Sigmoid colon (tissue), 7 donors: ENCODE measurements around the gene AP4E1. TPM values are rescaled to one million over a fixed set of nuclear protein-coding genes. Genes with fewer than 3 reads are reported as not detected.

Experiments
- DNase-seq: peaks from one replicate; pipeline ENCODE4 v3.0.0-alpha.2; 2019
- H3K27ac ChIP-seq, 4 donors: fragments of 200-600 bp; sonication (generic); one replicate each; pipeline ENCODE4 v1.5.1; 2016 to 2019; ENCODE audit warnings: mild to moderate bottlenecking in 1 of 4
- H3K27me3 ChIP-seq, 3 donors: fragments of 200-600 bp; sonication (generic); one replicate each; pipeline ENCODE4 v1.5.1; 2019; ENCODE audit warnings: mild to moderate bottlenecking in 1 of 3
- H3K36me3 ChIP-seq, 4 donors: fragments of 200-600 bp; sonication (generic); one replicate each; pipeline ENCODE4 v1.5.1; 2016 to 2019
- H3K4me1 ChIP-seq, 4 donors: fragments of 200-600 bp; sonication (generic); one replicate each; pipeline ENCODE4 v1.5.1; 2017 to 2019
- H3K4me3 ChIP-seq, 4 donors: fragments of 200-600 bp; sonication (generic); one replicate each; pipeline ENCODE4 v1.5.1; 2017 to 2019; ENCODE audit warnings: mild to moderate bottlenecking in 2 of 4, moderate library complexity in 1 of 4
- H3K9me3 ChIP-seq, 4 donors: fragments of 200-600 bp in 3 of 4; sonication (generic) in 3 of 4; one replicate each; pipeline versions ENCODE4 v1.5.1 to v1.6.1; 2013 to 2019
- CTCF ChIP-seq, 4 experiments: fragments of 450-650 bp in 3 of 4; fragments of 200-600 bp in 1 of 4; IDR thresholded peaks; one replicate each; pipeline ENCODE4 v1.5.1; 2016 to 2019; ENCODE audit warnings: antibody characterized with exemption in 4 of 4, mild to moderate bottlenecking in 3 of 4, moderate library complexity in 2 of 4
- EP300 ChIP-seq, 4 donors: sonication (generic); formaldehyde crosslinking; IDR thresholded peaks; one replicate each; pipeline ENCODE4 v1.6.1; 2017; ENCODE audit warnings: antibody characterized with exemption in 4 of 4
- POLR2A ChIP-seq, 2 donors: fragments of 450-650 bp; IDR thresholded peaks; one replicate each; pipeline ENCODE4 v1.6.1; 2016; ENCODE audit warnings: antibody characterized with exemption in 2 of 2, mild to moderate bottlenecking in 2 of 2, moderate library complexity in 2 of 2
- POLR2AphosphoS5 ChIP-seq, 4 donors: sonication (generic); formaldehyde crosslinking; IDR thresholded peaks; one replicate each; pipeline ENCODE4 v1.6.1; 2017; ENCODE audit warnings: antibody characterized with exemption in 4 of 4
- WGBS, 2 donors: extraction: QIAGEN DNeasy Blood & Tissue Kit; methylation state at CpG; one replicate each; pipeline ENCODE4 v1.1.7; 2013; 5-methylcytosine and 5-hydroxymethylcytosine counted together
- intact Hi-C: fragments of 100-400 bp; cut with DNase I; formaldehyde crosslinking; loops from one replicate; pipeline ENCODE4 v1.15.1; 2023
- polyA plus RNA-seq, 3 donors: library from polyadenylated mRNA; stranded (reverse); fragments of 200-250 nt; gene quantifications; one replicate each; pipeline ENCODE4 v1.2.3, GENCODE V29; 2013
- total RNA-seq, 4 donors: library from RNA; depleted of rRNA; stranded (reverse); fragments of >200 nt; gene quantifications; one replicate each; pipeline ENCODE4 v1.1.0, GENCODE V29; 2016
- donor health status: healthy with polysubstance abuse.
- donor health status: Bipolar disorder and iron deficiency.
- donor health status: healthy.

AP4E1 gene
- total and polyA plus RNA-seq, 7 donors: 2.4 to 8.3 (median 7.3) TPM

GRCh38 chr15:50880651-50881114 is 27.8 kb upstream of the AP4E1 start:
- intact Hi-C loops: no loop called here

GRCh38 chr15:50881121-50882048 is 27.1 kb upstream of the AP4E1 start:
- Histone ChIP-seq H3K27ac (no peak overlapping the region), H3K4me3 (no peak overlapping the region), H3K4me1 (peaks cover 0 to 17% (median 13%) of the 10 kb centered on the region in 4 donors), H3K36me3 (no peaks in the 10 kb centered on the region), H3K27me3 (no peaks in the 10 kb centered on the region), H3K9me3 (no peaks in the 10 kb centered on the region)
- no peak for DNase-seq
- intact Hi-C loops: no loop called here
- TF ChIP-seq CTCF (IDR thresholded peaks at IDR 0.05): no peak
- no peak for TF ChIP-seq POLR2AphosphoS5 (IDR thresholded peaks at IDR 0.05)
- no peak for TF ChIP-seq POLR2A (IDR thresholded peaks at IDR 0.05)
- no peak for TF ChIP-seq EP300 (IDR thresholded peaks at IDR 0.05)
- WGBS, 2 donors: 72 to 78% methylated on average over 6 of the region's 6 CpGs

More at GRCh38 chr15:50880651-50881114, 27.8 kb upstream of the AP4E1 start:
- H3K27ac ChIP-seq: no peak overlapping the region
- TF ChIP-seq CTCF (IDR thresholded peaks at IDR 0.05) (no peak), POLR2A (IDR thresholded peaks at IDR 0.05) (no peak), EP300 (IDR thresholded peaks at IDR 0.05) (no peak), POLR2AphosphoS5 (IDR thresholded peaks at IDR 0.05) (no peak)
- no peaks in the 10 kb centered on the region for H3K36me3 ChIP-seq
- peaks cover 0 to 18% (median 11%) of the 10 kb centered on the region in 4 donors for H3K4me1 ChIP-seq
- 81 to 94% methylated on average over 2 of the region's 2 CpGs for WGBS, 2 donors
- H3K9me3 ChIP-seq: no peaks in the 10 kb centered on the region
- DNase-seq: no peak
- H3K27me3 ChIP-seq: no peaks in the 10 kb centered on the region
- H3K4me3 ChIP-seq: no peak overlapping the region

- intact Hi-C loops: no loop called here
- H3K27me3 ChIP-seq: no peaks in the 10 kb centered on the region
- no peaks in the 10 kb centered on the region for H3K9me3 ChIP-seq
- no peaks in the 10 kb centered on the region for H3K36me3 ChIP-seq
- TF ChIP-seq EP300 (IDR thresholded peaks at IDR 0.05) (no peak), POLR2A (IDR thresholded peaks at IDR 0.05) (no peak), CTCF (IDR thresholded peaks at IDR 0.05) (no peak), POLR2AphosphoS5 (IDR thresholded peaks at IDR 0.05) (no peak)
- no peak overlapping the region for H3K27ac ChIP-seq
- no peak for DNase-seq
- no peak overlapping the region for H3K4me3 ChIP-seq
- peaks cover 0 to 14% (median 9%) of the 10 kb centered on the region in 4 donors for H3K4me1 ChIP-seq
- WGBS, 2 donors: 63 to 85% methylated on average over 2 of the region's 2 CpGs
Measured at GRCh38 chr15:50883903-50884302, 24.6 kb upstream of the AP4E1 start.

GRCh38 chr15:50884540-50884939 is 23.9 kb upstream of the AP4E1 start:
- peak overlapping the region in 2 of 4 donors; percentile 60 to 75 for H3K27ac ChIP-seq
- no peaks in the 10 kb centered on the region for H3K36me3 ChIP-seq
- H3K4me3 ChIP-seq: no peak overlapping the region
- peaks cover 0 to 14% (median 9%) of the 10 kb centered on the region in 4 donors for H3K4me1 ChIP-seq
- intact Hi-C loops: no loop called here
- 84 to 88% methylated on average over 5 of the region's 5 CpGs for WGBS, 2 donors
- no peak for DNase-seq
- no peaks in the 10 kb centered on the region for H3K27me3 ChIP-seq
- H3K9me3 ChIP-seq: no peaks in the 10 kb centered on the region
- no peak for TF ChIP-seq EP300 (IDR thresholded peaks at IDR 0.05)
- no peak for TF ChIP-seq CTCF (IDR thresholded peaks at IDR 0.05)
- no peak for TF ChIP-seq POLR2A (IDR thresholded peaks at IDR 0.05)
- TF ChIP-seq POLR2AphosphoS5 (IDR thresholded peaks at IDR 0.05): no peak
